Liver (tissue), 3 donors: ENCODE data around the gene DDX54.
"Not testable (repeated sequence)": the region's sequence is repeated elsewhere in the genome, so short reads cannot be mapped to it uniquely, and the experiment has no call there.

Experiments used
- SP1 ChIP-seq: IDR thresholded peaks from 2 replicates; pipeline ENCODE4 v1.6.1; 2018; ENCODE audit warnings: antibody characterized with exemption, mild to moderate bottlenecking
- TF ChIP-seq, protein P1 (sequence below): IDR thresholded peaks from 2 replicates; pipeline ENCODE4 v1.6.1; 2016; ENCODE audit warnings: antibody characterized with exemption
- TF ChIP-seq, protein P2 (sequence below): fragments of 150-350 bp; IDR thresholded peaks from 2 replicates; pipeline ENCODE4 v1.5.1; 2017; ENCODE audit warnings: improper control_type of control experiment, low read depth, low read length; ENCODE audit not compliant: missing input control
- donor health status: healthy.
- donor health status: healthy.

DNA sequence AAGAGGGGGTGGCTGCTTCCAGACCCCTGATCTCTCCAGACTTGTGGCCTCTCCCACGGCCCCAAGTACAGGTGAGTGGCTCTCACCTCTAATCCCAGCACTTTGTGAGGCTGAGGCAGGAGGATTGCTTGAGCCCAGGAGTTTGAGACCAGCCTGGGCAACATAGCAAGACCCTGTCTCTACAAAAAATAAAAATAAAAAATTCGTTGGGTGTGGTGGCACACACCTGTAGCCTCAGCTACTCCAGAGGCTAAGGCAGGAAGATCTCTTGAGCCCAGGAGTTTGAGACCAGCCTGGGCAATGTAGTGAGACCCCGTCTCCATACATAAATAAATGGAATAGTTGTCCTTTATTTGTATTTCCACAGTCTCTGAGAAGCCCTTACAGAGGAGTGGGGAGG, 43.6 kb downstream of the DDX54 start:
- not testable (repeated sequence) for TF ChIP-seq SP1
- TF ChIP-seq, protein P1, sequence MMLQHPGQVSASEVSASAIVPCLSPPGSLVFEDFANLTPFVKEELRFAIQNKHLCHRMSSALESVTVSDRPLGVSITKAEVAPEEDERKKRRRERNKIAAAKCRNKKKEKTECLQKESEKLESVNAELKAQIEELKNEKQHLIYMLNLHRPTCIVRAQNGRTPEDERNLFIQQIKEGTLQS, result not testable (repeated sequence)
- TF ChIP-seq, protein P2, sequence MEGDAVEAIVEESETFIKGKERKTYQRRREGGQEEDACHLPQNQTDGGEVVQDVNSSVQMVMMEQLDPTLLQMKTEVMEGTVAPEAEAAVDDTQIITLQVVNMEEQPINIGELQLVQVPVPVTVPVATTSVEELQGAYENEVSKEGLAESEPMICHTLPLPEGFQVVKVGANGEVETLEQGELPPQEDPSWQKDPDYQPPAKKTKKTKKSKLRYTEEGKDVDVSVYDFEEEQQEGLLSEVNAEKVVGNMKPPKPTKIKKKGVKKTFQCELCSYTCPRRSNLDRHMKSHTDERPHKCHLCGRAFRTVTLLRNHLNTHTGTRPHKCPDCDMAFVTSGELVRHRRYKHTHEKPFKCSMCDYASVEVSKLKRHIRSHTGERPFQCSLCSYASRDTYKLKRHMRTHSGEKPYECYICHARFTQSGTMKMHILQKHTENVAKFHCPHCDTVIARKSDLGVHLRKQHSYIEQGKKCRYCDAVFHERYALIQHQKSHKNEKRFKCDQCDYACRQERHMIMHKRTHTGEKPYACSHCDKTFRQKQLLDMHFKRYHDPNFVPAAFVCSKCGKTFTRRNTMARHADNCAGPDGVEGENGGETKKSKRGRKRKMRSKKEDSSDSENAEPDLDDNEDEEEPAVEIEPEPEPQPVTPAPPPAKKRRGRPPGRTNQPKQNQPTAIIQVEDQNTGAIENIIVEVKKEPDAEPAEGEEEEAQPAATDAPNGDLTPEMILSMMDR, result not testable (repeated sequence)
